Astrocyte (in vitro differentiated cells and primary cell): ENCODE data around the gene MIOX. TPM values are rescaled to one million over a fixed set of nuclear protein-coding genes. Genes with fewer than 3 reads are reported as not detected.

Experiments
- DNase-seq: peaks from one replicate; pipeline ENCODE4 v3.0.0-alpha.2; 2010; ENCODE audit warnings: low read depth
- FAIRE-seq: peaks from 2 replicates; lab custom pipeline; 2011; peaks lifted over from hg19 to GRCh38; lab: Jason Lieb, UNC
- H2AFZ ChIP-seq: 2 replicates; pipeline ENCODE4 v1.6.0; 2012; ENCODE audit warnings: low read depth, low read length, inconsistent platforms
- H3K27ac ChIP-seq: 2 replicates; pipeline ENCODE4 v1.5.1; 2011; ENCODE audit warnings: low read depth, low read length, inconsistent platforms
- H3K27me3 ChIP-seq: 2 replicates; pipeline ENCODE4 v1.6.0; 2011; ENCODE audit warnings: low read length, inconsistent platforms; ENCODE audit not compliant: insufficient read depth
- H3K36me3 ChIP-seq: 2 replicates; pipeline ENCODE4 v1.5.1; 2011; ENCODE audit warnings: low read length, inconsistent platforms; ENCODE audit not compliant: insufficient read depth
- H3K4me1 ChIP-seq: 2 replicates; pipeline ENCODE4 v1.5.1; 2011; ENCODE audit warnings: low read length, inconsistent platforms; ENCODE audit not compliant: insufficient read depth
- H3K4me2 ChIP-seq: 2 replicates; pipeline ENCODE4 v1.6.0; 2012; ENCODE audit warnings: low read length, inconsistent platforms
- H3K4me3 ChIP-seq: 2 replicates; pipeline ENCODE4 v1.5.1; 2011; ENCODE audit warnings: low read depth, mild to moderate bottlenecking, low read length, inconsistent platforms; ENCODE audit not compliant: insufficient read depth
- H3K79me2 ChIP-seq: 2 replicates; pipeline ENCODE4 v1.6.0; 2012; ENCODE audit warnings: mild to moderate bottlenecking, low read length, inconsistent platforms; ENCODE audit not compliant: insufficient read depth
- H3K9ac ChIP-seq: 2 replicates; pipeline ENCODE4 v1.6.0; 2012; ENCODE audit warnings: mild to moderate bottlenecking, low read length, inconsistent platforms
- H3K9me3 ChIP-seq: 2 replicates; pipeline ENCODE4 v1.5.1; 2012; ENCODE audit warnings: low read depth, mild to moderate bottlenecking, low read length, inconsistent platforms; ENCODE audit not compliant: insufficient read depth
- H4K20me1 ChIP-seq: 2 replicates; pipeline ENCODE4 v1.6.0; 2012; ENCODE audit warnings: low read length, inconsistent platforms; ENCODE audit not compliant: insufficient read depth
- H3K27ac Mint-ChIP-seq: one replicate; pipeline ENCODE4 v1.8.0; 2021; ENCODE audit warnings: mild to moderate bottlenecking, mixed read lengths; ENCODE audit not compliant: unreplicated experiment
- H3K27me3 Mint-ChIP-seq: one replicate; pipeline ENCODE4 v1.8.0; 2021; ENCODE audit warnings: low read depth, mixed read lengths; ENCODE audit not compliant: unreplicated experiment
- H3K36me3 Mint-ChIP-seq: one replicate; pipeline ENCODE4 v1.8.0; 2021; ENCODE audit warnings: low read depth, mixed read lengths; ENCODE audit not compliant: unreplicated experiment
- H3K4me1 Mint-ChIP-seq: one replicate; pipeline ENCODE4 v1.8.0; 2021; ENCODE audit warnings: low read depth, mixed read lengths; ENCODE audit not compliant: unreplicated experiment
- H3K4me3 Mint-ChIP-seq: one replicate; pipeline ENCODE4 v1.8.0; 2021; ENCODE audit warnings: mild to moderate bottlenecking, moderate library complexity, mixed read lengths; ENCODE audit not compliant: unreplicated experiment
- H3K9me3 Mint-ChIP-seq: one replicate; pipeline ENCODE4 v1.8.0; 2021; ENCODE audit warnings: mild to moderate bottlenecking, mixed read lengths; ENCODE audit not compliant: unreplicated experiment
- EZH2 ChIP-seq: IDR thresholded peaks from 2 replicates; pipeline ENCODE4 v1.6.1; 2012; ENCODE audit warnings: mild to moderate bottlenecking, low read length, inconsistent platforms; ENCODE audit not compliant: insufficient read depth
- total RNA-seq: library from RNA; stranded (reverse); gene quantifications from 2 replicates; pipeline ENCODE4 v1.2.1, GENCODE V29; 2021
- TF ChIP-seq, protein P1 (sequence below): IDR thresholded peaks from 2 replicates; pipeline ENCODE4 v1.5.1; 2011; ENCODE audit warnings: low read depth, mild to moderate bottlenecking, inconsistent platforms, low read length, moderate library complexity; ENCODE audit not compliant: insufficient read depth

MIOX gene
- total RNA-seq, 1 donor from 2014 or later: 0.91 TPM

DNA sequence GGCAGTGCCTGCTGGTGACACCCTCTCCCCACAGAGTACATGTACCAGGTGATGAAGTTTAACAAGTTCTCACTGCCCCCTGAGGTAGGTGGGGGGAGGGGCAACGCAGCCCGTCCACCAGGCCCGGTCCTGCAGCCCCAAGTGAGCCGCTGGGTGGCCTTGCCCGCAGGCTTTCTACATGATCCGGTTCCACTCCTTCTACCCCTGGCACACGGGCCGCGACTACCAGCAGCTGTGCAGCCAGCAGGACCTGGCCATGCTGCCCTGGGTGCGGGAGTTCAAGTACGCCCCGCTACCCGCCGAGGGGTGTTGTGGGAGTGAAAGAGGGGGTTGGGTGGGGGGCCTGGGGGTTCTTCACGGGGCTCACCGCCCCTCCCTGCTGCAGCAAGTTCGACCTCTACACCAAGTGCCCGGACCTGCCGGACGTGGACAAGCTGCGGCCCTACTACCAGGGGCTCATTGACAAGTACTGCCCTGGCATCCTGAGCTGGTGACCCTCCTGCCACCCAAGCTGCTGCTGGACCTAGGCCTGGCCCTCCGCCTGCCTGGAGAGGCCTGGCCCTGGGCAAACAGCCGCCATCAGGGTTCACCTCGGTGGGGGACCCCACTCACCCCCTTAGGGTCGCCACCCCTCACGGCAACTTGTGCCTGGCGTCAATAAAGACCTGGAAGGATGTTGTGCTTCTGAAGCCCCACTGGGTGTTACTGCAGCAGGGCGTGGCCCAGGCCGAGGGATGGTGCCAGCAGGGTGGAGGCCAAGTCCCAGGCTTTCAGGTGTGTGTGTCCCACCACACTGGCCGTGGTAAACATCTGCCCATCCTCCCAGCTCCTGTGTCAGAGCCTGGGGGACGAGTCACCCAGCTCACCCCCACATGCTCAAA lies 2.9 kb downstream of the MIOX start:
- no peaks in the 10 kb centered on the region for H3K9me3 ChIP-seq
- Mint-ChIP-seq H3K27ac (no peak overlapping the region), H3K4me1 (peaks cover 6% of the 10 kb centered on the region), H3K27me3 (peaks cover 7% of the 10 kb centered on the region), H3K36me3 (peaks cover 2% of the 10 kb centered on the region), H3K4me3 (no peak overlapping the region), H3K9me3 (no peaks in the 10 kb centered on the region)
- no peak overlapping the region for H3K4me3 ChIP-seq
- H3K27ac ChIP-seq: no peak overlapping the region
- no peak overlapping the region for H2AFZ ChIP-seq
- H3K27me3 ChIP-seq: no peaks in the 10 kb centered on the region
- H4K20me1 ChIP-seq: no peaks in the 10 kb centered on the region
- H3K9ac ChIP-seq: no peak overlapping the region
- no peaks in the 10 kb centered on the region for H3K36me3 ChIP-seq
- FAIRE-seq (no peak), DNase-seq (no peak)
- H3K4me1 ChIP-seq: peaks cover 7% of the 10 kb centered on the region
- no peaks in the 10 kb centered on the region for H3K79me2 ChIP-seq
- H3K4me2 ChIP-seq: no peak overlapping the region
- TF ChIP-seq, protein P1, sequence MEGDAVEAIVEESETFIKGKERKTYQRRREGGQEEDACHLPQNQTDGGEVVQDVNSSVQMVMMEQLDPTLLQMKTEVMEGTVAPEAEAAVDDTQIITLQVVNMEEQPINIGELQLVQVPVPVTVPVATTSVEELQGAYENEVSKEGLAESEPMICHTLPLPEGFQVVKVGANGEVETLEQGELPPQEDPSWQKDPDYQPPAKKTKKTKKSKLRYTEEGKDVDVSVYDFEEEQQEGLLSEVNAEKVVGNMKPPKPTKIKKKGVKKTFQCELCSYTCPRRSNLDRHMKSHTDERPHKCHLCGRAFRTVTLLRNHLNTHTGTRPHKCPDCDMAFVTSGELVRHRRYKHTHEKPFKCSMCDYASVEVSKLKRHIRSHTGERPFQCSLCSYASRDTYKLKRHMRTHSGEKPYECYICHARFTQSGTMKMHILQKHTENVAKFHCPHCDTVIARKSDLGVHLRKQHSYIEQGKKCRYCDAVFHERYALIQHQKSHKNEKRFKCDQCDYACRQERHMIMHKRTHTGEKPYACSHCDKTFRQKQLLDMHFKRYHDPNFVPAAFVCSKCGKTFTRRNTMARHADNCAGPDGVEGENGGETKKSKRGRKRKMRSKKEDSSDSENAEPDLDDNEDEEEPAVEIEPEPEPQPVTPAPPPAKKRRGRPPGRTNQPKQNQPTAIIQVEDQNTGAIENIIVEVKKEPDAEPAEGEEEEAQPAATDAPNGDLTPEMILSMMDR: no peak
- no peak for TF ChIP-seq EZH2

DNA sequence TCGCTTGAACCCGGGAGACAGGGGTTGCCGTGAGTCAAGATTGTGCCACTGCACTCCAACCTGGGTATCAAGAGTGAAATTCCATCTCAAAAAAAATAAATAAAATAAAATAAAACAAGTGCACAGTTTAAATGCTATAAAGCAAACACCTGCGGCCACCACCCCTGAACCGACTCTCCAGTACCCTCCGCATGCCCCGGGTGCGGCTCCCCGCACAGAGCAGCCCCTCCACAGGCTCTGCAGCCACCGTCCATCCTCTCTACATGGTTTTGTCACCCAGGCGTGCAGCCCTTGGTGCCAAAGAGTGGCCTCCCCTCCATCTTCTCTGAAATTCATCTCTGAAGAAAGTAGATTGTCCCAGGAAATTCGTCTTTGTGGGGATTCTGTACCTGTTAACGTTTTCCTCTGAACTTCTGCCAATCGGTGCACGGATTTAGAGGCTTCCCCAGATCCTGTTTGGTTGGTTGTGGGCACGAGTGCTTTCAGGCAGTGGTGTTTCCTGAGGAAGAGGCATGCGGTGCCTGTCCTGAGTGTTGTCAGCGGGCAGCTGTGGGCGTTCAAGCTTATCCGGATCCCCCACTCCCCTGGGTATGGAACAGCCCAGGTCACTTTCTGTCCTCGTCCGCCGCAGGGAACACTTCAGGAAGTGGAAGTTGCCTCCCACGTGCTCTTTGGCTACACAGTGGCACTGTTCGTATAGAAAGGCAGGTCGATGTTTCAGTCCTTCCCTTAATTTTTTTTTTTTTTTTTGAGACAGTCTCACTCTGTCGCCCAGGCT lies 4.1 kb downstream of the MIOX start:
- H3K36me3 Mint-ChIP-seq: peaks cover 2% of the 10 kb centered on the region
- no peak overlapping the region for H3K27ac ChIP-seq
- peaks cover 6% of the 10 kb centered on the region for H3K4me1 Mint-ChIP-seq
- no peaks in the 10 kb centered on the region for H3K27me3 ChIP-seq
- H3K4me3 Mint-ChIP-seq: no peak overlapping the region
- peaks cover 7% of the 10 kb centered on the region for H3K4me1 ChIP-seq
- H3K9ac ChIP-seq: no peak overlapping the region
- no peak overlapping the region for H3K27ac Mint-ChIP-seq
- no peak overlapping the region for H2AFZ ChIP-seq
- no peaks in the 10 kb centered on the region for H3K79me2 ChIP-seq
- no peaks in the 10 kb centered on the region for H3K9me3 ChIP-seq
- no peak for FAIRE-seq
- H3K27me3 Mint-ChIP-seq: peaks cover 10% of the 10 kb centered on the region
- H3K4me2 ChIP-seq: no peak overlapping the region
- no peak overlapping the region for H3K4me3 ChIP-seq
- TF ChIP-seq, protein P1: no peak
- no peak for TF ChIP-seq EZH2
- H3K9me3 Mint-ChIP-seq: no peaks in the 10 kb centered on the region
- no peaks in the 10 kb centered on the region for H4K20me1 ChIP-seq
- H3K36me3 ChIP-seq: no peaks in the 10 kb centered on the region
- no peak for DNase-seq
